ENCODE measurements around the gene NAA35. TPM values are rescaled to one million over a fixed set of nuclear protein-coding genes. Genes with fewer than 3 reads are reported as not detected.

Gene NAA35
- total RNA-seq, 4 donors from 2014 or later = 16.4 to 20.8 (median 18.1) TPM

DNA sequence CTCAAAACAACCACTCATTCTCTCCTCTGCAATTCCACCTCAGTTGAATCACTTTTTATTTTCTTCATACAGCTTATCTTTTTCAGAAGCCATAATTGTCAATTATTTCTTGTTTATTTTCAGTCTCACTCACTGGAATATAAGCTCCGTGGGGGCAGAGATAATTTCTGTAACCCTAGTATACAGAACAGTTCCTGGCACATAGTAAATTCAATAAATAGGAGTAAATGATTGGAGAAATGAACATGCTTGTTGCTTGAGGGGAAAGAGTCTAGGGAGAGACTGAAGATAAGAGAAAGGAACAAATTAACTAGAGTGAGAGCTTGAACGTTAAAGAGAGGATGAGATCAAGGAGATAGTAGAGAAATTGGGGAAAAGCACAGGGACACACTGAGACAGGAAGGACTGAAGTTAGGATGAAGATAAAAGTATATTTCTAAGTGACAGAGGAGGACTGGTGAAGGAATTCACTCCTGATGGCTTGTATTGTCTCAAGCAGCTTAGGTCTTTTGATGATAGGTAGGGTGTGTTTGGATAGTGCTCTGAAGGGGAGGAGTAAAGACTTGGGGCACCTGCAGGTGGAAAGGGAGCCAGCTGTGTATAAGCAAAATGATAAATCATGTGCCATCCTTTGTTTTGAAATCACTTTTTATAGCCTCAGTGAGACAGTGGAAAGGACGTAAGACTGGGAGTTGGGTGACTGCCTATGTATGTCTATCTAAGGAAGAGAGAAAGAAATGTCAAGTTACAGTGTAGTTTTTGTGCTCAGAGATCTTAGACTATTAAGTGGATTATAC lies 2.2 kb downstream of the NAA35 start:
- intact Hi-C loops (cut with DNase I) = loop anchor here (10.0 kb wide), 1 partner anchor 198 kb away; the partner anchor contains the start of gene AGTPBP1
- TF ChIP-seq, protein P1, sequence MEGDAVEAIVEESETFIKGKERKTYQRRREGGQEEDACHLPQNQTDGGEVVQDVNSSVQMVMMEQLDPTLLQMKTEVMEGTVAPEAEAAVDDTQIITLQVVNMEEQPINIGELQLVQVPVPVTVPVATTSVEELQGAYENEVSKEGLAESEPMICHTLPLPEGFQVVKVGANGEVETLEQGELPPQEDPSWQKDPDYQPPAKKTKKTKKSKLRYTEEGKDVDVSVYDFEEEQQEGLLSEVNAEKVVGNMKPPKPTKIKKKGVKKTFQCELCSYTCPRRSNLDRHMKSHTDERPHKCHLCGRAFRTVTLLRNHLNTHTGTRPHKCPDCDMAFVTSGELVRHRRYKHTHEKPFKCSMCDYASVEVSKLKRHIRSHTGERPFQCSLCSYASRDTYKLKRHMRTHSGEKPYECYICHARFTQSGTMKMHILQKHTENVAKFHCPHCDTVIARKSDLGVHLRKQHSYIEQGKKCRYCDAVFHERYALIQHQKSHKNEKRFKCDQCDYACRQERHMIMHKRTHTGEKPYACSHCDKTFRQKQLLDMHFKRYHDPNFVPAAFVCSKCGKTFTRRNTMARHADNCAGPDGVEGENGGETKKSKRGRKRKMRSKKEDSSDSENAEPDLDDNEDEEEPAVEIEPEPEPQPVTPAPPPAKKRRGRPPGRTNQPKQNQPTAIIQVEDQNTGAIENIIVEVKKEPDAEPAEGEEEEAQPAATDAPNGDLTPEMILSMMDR (IDR thresholded peaks at IDR 0.05) = no peak
- TF ChIP-seq POLR2A (IDR thresholded peaks at IDR 0.05; ENCODE audit: low read depth) = no peak
- TF ChIP-seq POLR2AphosphoS5 (IDR thresholded peaks at IDR 0.05) = no peak
- no peak for TF ChIP-seq EP300 (IDR thresholded peaks at IDR 0.05)
- peaks cover 0 to 13% (median 6%) of the 10 kb centered on the region in 4 donors for H3K36me3 ChIP-seq
- no peaks in the 10 kb centered on the region for H3K9me3 ChIP-seq
- 39% methylated on average over 3 of the region's 3 CpGs for WGBS
- DNase-seq (ENCODE audit: extremely low spot score) = no peak
- peaks cover 21 to 73% (median 64%) of the 10 kb centered on the region in 4 donors for H3K4me1 ChIP-seq
- peak overlapping the region; percentile 57 to 96 (median 90) for H3K27ac ChIP-seq (replicated peaks in 1 of 4)
- H3K27me3 ChIP-seq = peaks cover 0 to 6% (median 0%) of the 10 kb centered on the region in 4 donors
- peak overlapping the region in 1 of 4 donors; percentile 90 for H3K4me3 ChIP-seq

DNA sequence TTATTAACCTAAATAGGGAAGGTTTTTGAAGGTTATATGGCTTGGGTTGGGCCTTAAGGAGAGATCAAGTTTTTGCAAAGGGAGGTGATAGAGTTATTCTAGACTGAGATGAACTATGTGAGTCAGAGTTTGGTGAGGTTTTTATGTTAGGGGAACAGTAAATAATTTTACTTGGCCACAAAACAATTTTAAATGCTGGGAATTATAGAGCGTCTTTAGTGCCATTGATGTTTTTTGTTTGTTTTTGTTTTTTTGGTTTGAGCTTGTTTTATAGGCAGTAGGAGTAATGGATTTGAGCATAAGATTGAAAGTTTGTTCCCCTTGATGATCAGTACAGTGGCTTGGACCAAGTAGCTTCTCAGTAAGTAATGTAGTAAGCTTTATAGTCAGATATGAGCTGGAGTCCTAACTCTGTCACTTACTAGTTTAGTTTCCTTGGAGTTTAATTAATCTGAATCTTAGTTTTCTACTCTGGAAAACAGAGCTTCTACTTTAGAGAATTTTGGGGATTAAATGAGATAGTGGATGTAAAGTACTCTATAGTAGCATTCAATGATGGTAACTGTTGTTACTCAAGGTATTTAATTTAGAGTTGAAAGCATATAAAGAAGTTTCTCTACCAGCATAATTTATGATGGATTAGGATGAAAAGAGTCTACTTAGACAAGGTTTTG lies 2.9 kb downstream of the NAA35 start:
- H3K4me1 ChIP-seq = peaks cover 21 to 78% (median 68%) of the 10 kb centered on the region in 4 donors
- no peaks in the 10 kb centered on the region for H3K9me3 ChIP-seq
- intact Hi-C loops (cut with DNase I) = loop anchor here (10.0 kb wide), 1 partner anchor 199 kb away; the partner anchor contains the start of gene AGTPBP1
- H3K27me3 ChIP-seq = peaks cover 0 to 6% (median 0%) of the 10 kb centered on the region in 4 donors
- WGBS = 50% methylated on average over 1 of the region's 1 CpG
- DNase-seq (ENCODE audit: extremely low spot score) = no peak
- H3K27ac ChIP-seq (replicated peaks in 1 of 4) = peak overlapping the region; percentile 57 to 96 (median 90)
- H3K4me3 ChIP-seq = no peak overlapping the region
- TF ChIP-seq, protein P1 (IDR thresholded peaks at IDR 0.05) = no peak
- TF ChIP-seq POLR2AphosphoS5 (IDR thresholded peaks at IDR 0.05) (no peak), POLR2A (IDR thresholded peaks at IDR 0.05; ENCODE audit: low read depth) (no peak), EP300 (IDR thresholded peaks at IDR 0.05) (no peak)
- peaks cover 0 to 13% (median 6%) of the 10 kb centered on the region in 4 donors for H3K36me3 ChIP-seq

DNA sequence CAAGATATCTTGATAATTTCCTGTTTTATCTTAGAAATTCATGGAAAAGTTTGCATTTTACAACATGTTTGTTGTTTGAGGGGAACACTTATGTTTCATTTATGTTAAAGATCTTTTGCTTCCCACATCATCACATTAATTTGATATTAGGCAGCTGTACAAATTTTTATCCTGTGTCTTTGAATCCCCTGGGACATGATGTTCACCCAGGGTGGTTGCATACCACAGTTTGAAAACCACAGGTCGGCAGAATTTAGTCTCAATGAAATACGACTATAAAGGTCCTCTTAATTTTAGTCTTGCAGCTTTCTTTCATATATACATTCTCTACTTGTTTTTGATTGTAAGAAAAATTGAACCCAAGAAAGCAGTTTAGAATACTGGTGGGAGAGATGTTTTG lies 3.7 kb downstream of the NAA35 start:
- Histone ChIP-seq H3K4me3 (no peak overlapping the region), H3K36me3 (peaks cover 0 to 13% (median 6%) of the 10 kb centered on the region in 4 donors), H3K4me1 (peaks cover 27 to 86% (median 75%) of the 10 kb centered on the region in 4 donors), H3K27ac (replicated peaks in 1 of 4) (peak overlapping the region; percentile 57 to 96 (median 90)), H3K27me3 (peaks cover 0 to 6% (median 0%) of the 10 kb centered on the region in 4 donors), H3K9me3 (no peaks in the 10 kb centered on the region)
- intact Hi-C loops (cut with DNase I) = loop anchor here (10.0 kb wide), 1 partner anchor 200 kb away; the partner anchor contains the start of gene AGTPBP1
- no peak for DNase-seq (ENCODE audit: extremely low spot score)
- 80% methylated on average over 2 of the region's 2 CpGs for WGBS
- no peak for TF ChIP-seq POLR2A (IDR thresholded peaks at IDR 0.05; ENCODE audit: low read depth)

DNA sequence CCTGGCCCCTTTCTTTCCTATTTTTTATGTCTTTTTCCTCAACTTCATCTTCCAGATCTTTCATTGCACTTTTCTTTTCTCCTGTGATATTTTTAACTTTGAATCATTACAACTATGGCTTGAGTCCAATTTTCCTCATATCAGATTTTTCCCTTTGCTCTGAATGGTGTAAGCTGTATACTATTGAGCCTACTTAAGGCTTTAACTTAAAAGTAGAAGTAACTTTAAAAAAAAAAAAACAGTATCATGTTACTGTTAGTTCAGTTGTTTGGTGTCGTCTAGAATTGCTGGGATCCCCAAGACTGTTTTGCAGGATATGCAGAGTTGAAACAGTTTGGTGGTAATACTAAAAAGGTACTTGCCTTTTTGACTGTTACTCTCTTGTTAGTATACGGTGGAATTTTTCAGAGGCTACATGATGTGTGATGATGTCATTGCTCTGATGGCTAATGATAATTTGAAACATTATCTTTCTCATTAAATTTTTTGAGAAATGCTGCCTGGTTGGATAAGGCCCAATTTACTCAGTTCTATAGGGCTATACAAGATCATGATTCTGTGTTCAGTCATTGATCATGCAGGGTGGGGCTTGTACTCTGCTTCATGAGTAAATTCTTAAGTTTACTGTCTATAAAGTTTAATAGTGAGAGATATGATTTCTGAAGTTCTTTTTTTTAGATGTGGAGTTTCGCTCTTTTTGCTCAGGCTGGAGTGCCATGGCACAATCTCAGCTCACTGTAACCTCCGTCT lies 8.8 kb downstream of the NAA35 start:
- no peak for TF ChIP-seq EP300 (IDR thresholded peaks at IDR 0.05)
- TF ChIP-seq, protein P1 (IDR thresholded peaks at IDR 0.05) = no peak
- no peak for TF ChIP-seq POLR2AphosphoS5 (IDR thresholded peaks at IDR 0.05)
- no peak for TF ChIP-seq POLR2A (IDR thresholded peaks at IDR 0.05; ENCODE audit: low read depth)
- no peak overlapping the region for H3K4me3 ChIP-seq
- H3K27ac ChIP-seq (replicated peaks in 1 of 4) = peak overlapping the region; percentile 24 to 54 (median 32)

More for the DNA sequence above, 8.8 kb downstream of the NAA35 start:
- 63% methylated on average over 4 of the region's 4 CpGs for whole genome bisulfite sequencing
- intact Hi-C loops (cut with DNase I) = loop anchor here (10.0 kb wide), 1 partner anchor 205 kb away; the partner anchor contains the start of gene AGTPBP1
- Histone ChIP-seq H3K9me3 (no peaks in the 10 kb centered on the region), H3K27me3 (no peaks in the 10 kb centered on the region), H3K4me1 (peaks cover 11 to 71% (median 60%) of the 10 kb centered on the region in 4 donors), H3K36me3 (peaks cover 0 to 28% (median 11%) of the 10 kb centered on the region in 4 donors)
- DNase-seq (ENCODE audit: extremely low spot score) = no peak
